ENCODE measurements around the gene P4HTM.

The P4HTM gene

DNA sequence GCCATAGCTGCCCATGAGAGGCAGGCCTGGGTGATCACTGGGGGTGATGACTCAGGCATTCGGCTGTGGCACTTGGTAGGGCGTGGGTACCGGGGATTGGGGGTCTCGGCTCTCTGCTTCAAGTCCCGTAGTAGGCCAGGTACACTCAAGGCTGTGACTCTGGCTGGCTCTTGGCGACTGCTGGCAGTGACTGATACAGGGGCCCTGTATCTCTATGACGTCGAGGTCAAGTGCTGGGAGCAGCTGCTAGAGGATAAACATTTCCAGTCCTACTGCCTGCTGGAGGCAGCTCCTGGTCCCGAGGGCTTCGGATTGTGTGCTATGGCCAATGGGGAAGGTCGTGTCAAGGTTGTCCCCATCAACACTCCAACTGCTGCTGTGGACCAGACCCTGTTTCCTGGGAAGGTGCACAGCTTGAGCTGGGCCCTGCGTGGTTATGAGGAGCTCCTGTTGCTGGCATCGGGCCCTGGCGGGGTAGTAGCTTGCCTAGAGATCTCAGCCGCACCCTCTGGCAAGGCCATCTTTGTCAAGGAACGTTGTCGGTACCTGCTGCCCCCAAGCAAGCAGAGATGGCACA is 22.5 kb downstream of the P4HTM start:
- DNase-seq: no peak

DNA sequence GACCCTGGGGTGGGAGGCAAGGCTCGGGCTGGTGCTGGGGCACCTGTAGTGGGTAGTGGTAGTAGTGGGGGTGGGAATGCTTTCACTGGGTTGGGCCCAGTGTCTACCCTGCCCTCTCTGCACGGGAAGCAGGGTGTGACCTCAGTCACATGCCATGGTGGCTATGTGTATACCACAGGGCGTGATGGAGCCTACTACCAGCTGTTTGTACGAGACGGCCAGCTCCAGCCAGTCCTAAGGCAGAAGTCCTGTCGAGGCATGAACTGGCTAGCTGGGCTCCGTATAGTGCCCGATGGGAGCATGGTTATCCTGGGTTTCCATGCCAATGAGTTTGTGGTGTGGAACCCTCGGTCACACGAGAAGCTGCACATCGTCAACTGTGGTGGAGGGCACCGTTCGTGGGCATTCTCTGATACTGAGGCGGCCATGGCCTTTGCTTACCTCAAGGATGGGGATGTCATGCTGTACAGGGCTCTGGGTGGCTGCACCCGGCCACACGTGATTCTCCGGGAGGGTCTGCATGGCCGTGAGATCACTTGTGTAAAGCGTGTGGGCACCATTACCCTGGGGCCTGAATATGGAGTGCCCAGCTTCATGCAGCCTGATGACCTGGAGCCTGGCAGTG is 23.2 kb downstream of the P4HTM start:
- DNase-seq: no peak

DNA sequence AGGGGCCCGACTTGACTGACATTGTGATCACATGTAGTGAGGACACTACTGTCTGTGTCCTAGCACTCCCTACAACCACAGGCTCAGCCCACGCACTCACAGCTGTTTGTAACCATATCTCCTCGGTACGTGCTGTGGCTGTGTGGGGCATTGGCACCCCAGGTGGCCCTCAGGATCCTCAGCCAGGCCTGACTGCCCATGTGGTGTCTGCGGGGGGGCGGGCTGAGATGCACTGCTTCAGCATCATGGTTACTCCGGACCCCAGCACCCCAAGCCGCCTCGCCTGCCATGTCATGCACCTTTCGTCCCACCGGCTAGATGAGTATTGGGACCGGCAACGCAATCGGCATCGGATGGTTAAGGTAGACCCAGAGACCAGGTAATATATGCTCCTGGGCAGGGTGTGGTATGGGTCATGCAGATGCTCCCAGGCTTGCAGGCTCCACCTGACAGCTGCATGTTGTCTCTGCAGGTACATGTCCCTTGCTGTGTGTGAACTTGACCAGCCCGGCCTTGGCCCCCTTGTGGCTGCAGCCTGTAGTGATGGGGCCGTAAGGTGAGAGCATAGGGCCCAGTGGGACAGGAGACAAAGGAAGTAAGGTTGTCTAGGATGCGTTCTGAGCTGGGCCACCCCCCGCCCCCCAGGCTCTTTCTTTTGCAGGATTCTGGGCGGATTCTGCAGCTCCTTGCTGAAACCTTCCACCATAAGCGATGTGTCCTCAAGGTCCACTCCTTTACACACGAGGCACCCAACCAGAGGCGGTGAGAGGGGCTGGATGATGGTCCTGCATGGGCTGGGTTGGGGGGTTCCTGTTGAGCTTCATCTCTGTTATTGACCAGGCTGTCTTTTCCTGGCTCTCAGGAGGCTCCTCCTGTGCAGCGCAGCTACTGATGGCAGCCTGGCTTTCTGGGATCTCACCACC is 24.0 kb downstream of the P4HTM start:
- DNase-seq: peak; percentile 66

DNA sequence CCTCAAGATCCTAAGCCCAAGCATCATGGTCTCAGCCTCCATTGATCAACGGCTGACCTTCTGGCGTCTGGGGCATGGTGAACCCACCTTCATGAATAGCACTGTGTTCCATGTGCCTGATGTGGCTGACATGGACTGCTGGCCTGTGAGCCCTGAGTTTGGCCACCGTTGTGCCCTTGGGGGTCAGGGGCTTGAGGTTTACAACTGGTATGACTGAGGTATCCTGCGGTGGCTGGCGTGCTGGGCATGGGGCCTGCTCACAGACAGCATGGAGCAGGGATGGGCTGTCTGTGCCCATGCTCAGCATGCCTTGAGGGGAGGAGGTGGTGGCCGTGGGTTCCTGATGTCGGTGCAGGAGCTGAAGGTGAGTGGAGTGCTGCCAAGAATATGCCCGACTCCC is 25.0 kb downstream of the P4HTM start:
- DNase-seq: no peak

DNA sequence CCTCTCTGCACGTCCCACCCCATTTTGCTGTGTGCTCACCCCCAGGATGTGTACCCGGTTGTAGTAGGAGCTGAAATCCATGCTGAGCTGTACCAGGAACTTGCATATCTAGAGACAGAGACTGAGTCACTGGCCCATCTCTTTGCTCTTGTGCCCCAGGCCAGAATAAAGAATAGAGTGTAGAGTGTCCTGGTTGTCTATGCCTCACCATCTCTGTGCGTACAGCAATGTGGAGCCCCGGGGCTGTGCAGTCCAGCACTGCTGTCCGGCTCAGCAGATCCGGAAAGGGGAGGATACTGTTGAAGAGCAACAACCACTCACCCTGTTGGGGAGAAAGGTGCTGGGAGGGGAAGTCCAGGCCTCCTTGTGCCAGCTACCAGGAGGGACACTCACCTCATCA is 25.7 kb downstream of the P4HTM start:
- DNase-seq: no peak

DNA sequence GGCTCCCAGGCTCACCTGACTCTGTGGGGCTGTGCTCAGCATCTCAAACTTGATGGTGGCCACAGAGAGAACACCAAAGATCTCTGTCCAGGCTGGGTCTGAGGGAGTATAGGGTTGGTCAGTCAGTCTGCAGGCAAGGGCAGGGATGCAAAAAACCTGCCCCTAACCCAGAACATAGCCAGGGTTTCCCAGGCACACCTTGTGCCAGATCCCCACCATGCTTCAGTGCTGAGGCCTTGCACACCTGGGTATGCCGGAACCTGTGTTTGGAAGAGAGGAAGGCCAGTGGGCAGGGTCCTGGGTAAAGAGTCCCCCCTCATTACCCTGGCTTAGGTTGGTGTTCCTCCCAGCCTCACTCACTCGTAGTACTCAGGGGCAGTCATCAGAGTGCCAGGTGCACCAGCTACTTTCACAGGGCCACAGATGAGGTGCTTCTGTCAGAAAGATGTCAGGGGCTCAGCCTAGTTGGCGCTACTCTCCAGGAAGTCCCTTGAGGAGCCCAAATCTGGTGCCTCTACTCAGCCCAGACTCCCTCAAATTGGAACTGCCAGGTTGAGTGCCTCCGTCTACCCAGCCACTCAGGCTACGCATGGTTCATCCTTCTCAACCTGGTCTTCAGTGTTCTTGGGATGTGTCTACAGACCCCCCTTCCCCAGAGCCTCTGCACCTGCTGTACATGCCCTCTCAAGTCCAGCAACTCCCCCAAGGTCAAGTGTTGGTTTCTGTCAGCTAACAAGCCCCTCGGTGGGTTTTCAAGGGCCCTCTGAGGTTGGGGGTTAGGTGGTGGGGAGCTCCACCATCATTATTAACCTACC is 26.6 kb downstream of the P4HTM start:
- DNase-seq: no peak

DNA sequence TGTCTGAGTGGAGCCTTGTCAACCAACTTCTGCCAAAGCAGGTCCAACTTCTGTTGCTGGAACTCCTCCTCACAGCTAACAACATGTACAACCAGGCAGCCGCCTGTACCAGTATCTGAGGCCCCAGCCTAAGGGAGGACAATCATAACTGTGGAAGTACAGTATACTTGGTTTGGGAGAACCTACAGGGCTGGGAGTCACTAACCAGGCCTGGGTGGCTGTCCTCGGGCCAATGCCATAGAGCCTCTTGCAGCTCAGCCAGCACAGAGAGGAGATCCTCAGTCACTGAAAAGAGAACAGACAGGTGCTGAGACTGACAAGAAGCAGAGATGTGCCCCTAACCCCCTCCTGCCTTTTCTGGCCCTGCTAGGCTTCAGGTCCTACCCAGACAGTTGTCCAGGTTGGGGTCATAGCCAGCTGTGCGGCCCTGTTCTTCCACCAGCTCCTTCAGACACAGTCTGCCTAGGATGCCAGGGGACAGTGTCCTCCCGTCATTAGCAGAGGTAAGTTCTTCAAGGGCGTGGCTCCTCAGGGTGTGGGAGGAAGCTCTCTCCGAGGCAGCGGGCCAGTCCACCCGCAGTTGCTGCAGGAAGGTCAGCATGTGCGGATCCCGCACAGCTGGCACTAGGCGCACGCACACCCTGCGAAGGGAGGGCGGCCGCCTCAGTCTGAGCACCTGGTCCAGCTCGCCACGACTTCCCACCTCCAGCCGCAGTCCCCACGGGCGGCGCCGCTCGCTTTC is 27.4 kb downstream of the P4HTM start:
- DNase-seq: no peak

DNA sequence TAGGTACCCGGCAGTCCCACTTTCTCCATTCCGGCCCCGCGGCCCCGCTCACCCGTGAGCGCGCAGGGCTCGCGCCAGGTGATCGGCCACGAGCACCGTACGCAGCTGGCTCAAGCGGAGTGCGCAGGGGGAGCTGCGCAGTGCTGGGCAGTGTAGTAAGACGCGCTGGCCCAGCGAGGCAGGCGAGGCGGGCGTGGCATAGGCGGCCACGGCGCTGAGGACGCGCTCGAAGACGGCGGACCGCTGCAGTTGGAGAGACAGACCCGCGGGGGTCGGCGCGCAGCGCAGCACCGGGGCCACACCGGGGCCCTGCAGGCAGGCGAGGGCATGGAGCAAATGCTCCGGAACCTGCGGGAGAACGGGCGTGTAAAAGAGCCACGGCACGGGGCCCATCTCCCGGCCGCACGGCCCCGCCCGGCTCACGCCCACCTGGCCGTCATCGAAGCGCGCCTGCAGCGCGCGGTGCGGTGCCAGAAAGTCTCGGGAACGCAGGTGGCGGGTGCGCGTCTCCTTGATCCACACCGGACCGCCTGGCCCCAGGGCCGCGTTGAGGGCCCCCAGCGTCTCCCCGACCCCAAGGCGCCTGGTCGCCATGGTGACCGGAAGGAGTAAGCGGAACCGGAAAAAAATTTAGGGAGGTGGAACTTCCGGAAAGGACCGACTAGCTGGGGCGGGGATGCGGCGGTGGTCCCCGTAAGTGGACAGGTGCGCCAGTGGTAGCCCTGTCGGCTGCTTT is 28.1 kb downstream of the P4HTM start, which contains the start of gene DALRD3:
DALRD3 (minus strand) TSS at position 610 of the 736 bp plus-strand sequence; CDS start at position 594, 16 bp downstream.
- DNase-seq: peak; percentile 80

DNA sequence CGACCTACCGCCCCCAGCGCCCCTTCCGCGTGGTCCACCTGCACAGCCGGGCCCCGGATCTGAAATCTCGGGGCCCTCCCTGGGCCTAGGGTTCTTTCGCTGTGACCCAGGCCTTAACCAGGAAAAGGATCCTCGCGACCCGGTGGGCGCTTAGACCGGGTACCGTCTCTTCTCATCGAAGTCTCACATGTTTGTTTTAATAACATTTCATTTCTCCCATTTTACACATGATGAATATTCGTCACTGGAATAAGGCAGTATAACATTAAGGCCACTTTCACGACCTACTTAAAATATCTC is 28.6 kb downstream of the P4HTM start:
- no peak for DNase-seq

DNA sequence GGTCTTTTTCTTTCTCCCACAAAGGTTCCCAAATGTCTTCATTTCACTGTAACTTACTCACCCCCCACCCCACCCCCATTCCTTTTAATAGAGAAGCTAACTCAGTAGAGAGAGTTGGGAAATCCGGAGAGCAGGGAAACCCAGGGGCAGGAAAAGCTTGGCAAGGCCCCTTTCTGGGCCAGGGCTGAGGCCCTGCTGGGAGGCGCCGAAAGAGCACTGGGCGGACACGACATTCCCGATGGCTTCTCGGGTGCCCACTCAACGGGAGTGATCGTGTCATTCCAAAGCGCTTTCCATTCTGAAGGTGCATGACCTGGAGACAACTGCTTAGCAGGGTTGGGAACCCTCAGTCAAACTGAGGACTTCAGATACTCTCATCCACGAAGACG is 29.9 kb downstream of the P4HTM start:
- no peak for DNase-seq

DNA sequence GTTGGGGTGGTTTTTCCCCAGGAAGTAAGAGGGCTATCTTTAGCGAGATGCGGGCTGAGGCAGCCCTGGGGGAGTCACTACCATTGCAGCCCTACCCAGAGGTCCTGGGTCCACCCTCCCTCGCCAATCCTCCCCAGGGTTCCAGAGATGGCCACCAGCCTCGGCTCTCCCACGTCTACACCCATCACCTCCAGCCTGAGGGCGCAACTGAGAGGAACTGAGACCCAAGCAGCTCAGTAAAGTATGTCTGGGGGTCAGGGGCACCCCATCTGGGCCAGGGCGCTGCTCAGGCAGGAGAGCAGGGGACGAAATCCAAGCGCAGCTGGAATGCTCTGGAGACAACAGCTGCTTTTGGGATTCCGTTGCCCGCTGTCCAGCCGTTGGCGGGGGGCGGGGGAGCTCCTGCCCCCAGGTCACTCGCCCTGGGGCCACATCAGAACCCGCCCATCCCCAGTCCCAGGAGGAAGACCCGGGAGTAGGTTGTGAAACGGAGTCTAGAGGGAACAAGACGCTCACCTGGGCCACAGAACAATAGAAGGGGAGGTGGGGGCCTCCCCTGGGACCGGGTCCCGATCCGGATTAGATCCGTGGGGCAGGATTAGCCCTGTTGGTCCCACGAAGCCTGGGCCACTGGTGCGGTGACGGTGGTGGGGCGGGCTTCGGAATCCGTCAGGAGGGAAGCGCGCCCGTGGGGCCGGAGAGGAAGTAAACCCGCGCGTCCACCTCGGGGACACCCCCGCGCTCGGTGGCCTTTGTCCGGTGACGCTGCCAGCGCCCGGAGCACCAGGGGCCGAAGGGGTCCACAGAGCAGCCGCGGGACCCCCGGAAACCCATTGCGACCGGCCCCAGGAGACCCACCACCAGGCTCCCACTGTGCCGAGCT is 30.5 kb downstream of the P4HTM start:
- peak; percentile 63 for DNase-seq

DNA sequence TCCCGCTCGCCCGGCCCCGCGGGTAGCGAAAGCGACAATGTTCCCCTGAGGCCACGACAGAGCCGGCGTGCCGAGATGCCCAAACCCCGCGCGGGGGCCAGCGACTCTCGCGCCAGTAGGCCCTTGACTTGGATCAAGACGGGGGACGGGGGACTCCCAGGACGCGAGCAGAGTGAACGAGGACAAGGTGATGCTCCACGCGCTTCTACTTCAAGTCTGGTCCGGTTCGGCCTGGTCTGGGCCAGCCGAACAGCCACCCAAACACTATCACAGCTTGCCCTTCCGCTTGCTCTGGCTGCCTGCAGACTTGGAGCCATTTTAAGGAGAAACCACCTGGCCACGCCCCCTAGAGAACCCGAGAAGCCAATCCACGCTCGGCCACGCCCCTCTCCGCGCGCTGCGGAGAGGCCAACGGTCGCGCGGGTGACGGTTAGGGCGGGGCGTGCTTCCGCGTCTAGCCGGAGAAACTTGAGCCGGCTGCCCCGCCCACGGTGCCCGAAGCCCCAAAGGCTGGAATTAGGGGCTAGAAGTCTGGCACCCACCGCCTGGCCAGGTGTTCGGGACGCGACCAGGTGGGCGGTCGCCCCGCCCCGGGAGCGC is 31.3 kb downstream of the P4HTM start:
- peak; percentile 100 for DNase-seq

DNA sequence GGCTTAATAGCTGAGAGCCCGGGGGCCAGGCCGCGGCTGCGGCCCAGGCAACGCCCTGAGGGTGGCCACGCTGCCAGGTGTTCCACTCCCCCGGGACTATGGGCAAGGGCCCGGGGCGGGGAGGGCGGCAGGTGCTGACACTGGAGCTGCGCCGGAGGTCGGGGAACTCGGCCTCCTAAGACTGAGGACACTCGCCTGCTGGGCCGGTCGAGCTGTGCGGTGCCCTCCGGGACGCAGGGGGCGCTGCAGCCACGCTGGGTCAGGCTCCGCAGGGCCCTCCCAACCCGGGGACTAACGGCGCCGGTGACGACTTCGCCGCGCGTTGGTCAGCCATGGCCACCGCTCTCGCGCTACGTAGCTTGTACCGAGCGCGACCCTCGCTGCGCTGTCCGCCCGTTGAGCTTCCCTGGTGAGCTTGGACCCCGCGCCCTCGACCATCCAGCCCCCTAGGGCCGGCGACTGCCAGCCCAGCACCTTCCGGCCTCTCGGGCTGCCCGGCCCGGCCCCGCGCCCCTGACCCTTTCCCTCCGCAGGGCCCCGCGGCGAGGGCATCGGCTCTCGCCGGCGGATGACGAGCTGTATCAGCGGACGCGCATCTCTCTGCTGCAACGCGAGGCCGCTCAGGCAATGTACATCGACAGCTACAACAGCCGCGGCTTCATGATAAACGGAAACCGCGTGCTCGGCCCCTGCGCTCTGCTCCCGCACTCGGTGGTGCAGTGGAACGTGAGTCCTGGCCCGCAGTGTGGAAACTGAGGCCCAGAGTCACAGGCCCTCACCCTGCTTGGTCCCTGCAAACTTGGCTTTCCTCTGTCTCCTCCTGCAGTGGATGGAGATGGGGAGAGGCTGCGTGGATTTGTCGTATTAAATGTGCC is 32.0 kb downstream of the P4HTM start, which contains the start of gene NDUFAF3:
NDUFAF3 (plus strand) TSS at position 309 of the 875 bp plus-strand sequence; CDS start at position 333, 24 bp downstream.
- DNase-seq: peak; percentile 96

DNA sequence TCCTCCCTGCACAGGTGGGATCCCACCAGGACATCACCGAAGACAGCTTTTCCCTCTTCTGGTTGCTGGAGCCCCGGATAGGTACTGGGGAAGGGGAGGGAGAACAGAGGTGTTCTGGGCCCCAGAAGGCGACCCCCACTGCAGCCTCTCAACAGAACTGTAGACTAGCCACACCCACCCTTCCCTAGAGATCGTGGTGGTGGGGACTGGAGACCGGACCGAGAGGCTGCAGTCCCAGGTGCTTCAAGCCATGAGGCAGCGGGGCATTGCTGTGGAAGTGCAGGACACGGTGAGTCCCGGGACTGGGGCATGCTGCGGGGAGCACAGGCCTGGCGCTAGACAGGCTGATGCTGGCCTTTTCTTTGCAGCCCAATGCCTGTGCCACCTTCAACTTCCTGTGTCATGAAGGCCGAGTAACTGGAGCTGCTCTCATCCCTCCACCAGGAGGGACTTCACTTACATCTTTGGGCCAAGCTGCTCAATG is 32.7 kb downstream of the P4HTM start:
- DNase-seq: peak; percentile 44

DNA sequence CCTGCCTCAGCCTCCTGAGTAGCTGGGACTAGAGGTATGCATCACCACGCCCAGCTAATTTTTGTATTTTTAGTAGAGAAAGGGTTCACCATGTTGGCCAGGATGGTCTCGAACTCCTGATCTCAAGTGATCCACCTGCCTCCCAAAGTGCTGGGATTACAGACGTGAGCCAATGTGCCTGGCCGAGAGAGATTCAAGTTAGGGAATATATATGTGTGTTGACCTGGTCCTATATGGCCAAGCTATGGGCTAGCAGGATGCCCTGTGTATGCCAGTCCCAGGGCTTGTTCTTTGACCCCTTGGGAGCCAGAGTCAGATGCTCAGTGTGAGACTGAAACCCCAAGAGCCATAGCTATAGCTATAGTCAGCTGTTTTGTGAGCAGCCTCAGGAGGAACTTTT is 33.7 kb downstream of the P4HTM start:
- no peak for DNase-seq

DNA sequence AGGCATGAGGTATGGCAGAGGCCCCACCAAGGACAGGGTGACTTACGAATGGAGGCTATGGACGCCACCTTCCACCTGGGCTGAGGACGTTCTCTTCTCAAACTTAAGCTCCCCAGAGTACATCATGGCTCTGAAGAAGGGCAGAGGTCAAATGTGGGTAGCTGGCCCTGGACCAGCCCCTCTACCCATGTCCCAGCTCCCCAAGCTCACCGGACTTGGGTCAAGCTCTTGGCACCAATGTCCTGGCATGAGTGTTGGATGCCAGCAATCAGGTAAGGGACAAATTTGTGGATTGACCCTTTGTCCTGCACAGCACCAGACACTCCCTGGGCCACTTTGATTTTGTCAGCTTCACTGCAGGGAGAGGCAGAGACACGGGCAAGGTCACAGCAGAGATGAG is 34.4 kb downstream of the P4HTM start:
- DNase-seq: no peak

DNA sequence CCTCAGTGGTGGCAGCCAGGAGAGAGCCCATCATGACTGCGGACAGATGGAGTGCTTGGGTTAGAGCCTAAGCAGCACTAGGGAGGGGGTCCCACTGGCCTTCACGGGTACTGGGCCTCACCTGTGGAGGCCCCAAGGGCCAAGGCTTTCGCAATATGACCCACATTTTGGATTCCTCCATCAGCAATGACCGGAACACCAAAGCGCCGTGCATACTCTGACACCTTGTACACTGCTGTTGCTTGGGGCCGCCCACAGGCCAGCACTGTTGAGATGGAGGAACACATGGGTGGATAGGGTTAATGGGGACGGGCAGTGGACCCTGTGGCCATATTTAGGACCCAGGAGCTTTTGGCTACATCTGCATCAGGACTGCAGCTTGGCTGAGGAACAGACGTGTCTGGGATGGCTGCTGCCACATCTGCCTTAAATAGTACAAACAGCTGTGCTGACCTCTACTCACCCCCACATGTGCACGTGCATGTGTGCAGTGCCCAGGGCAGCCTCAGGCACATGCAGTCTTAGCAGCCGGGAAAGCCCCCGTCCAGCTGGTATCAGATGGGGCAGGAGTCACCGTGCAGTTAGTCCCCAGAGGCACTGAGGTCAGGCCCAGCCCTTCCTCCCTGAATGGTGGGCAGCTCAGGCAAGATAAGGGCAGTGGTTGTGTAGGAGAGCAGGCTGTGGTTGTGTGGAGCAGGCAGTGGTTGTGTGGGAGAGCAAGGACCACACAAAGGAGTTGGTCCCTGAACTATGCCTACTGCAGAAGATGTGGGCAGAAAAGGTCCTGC is 35.2 kb downstream of the P4HTM start:
- DNase-seq: no peak
